Osteocyte (in vitro differentiated cells): ENCODE measurements around the gene YPEL4. TPM values are rescaled to one million over a fixed set of nuclear protein-coding genes. Genes with fewer than 3 reads are reported as not detected.
A peak's percentile ranks its signal among the peaks of the same experiment; 100 is the strongest.

Source experiments
- DNase-seq: peaks from one replicate; pipeline ENCODE4 v3.0.0; 2021; ENCODE audit warnings: mixed read lengths; ENCODE audit not compliant: unreplicated experiment; ENCODE audit errors: extremely low spot score
- H3K27ac Mint-ChIP-seq: one replicate; pipeline ENCODE4 v1.8.0; 2021; ENCODE audit warnings: mild to moderate bottlenecking, mixed read lengths; ENCODE audit not compliant: unreplicated experiment
- H3K27me3 Mint-ChIP-seq: one replicate; pipeline ENCODE4 v1.8.0; 2021; ENCODE audit warnings: mixed read lengths; ENCODE audit not compliant: unreplicated experiment
- H3K36me3 Mint-ChIP-seq: one replicate; pipeline ENCODE4 v1.8.0; 2021; ENCODE audit warnings: mixed read lengths; ENCODE audit not compliant: unreplicated experiment
- H3K4me1 Mint-ChIP-seq: one replicate; pipeline ENCODE4 v1.8.0; 2021; ENCODE audit warnings: mixed read lengths; ENCODE audit not compliant: unreplicated experiment
- H3K4me3 Mint-ChIP-seq: one replicate; pipeline ENCODE4 v1.8.0; 2021; ENCODE audit warnings: mild to moderate bottlenecking, moderate library complexity, mixed read lengths; ENCODE audit not compliant: unreplicated experiment
- H3K9me3 Mint-ChIP-seq: one replicate; pipeline ENCODE4 v1.8.0; 2021; ENCODE audit warnings: mixed read lengths; ENCODE audit not compliant: unreplicated experiment
- CTCF ChIP-seq: fragments of 200-600 bp; sonication (generic); IDR thresholded peaks from 2 replicates; pipeline ENCODE4 v1.5.0; 2021; ENCODE audit warnings: antibody characterized with exemption, mild to moderate bottlenecking, moderate library complexity
- total RNA-seq: library from RNA; stranded (reverse); gene quantifications from 2 replicates; pipeline ENCODE4 v1.2.1, GENCODE V29; 2021

Gene YPEL4
- total RNA-seq, 1 donor from 2014 or later = 0.35 TPM

- H3K27me3 Mint-ChIP-seq = peaks cover 68% of the 10 kb centered on the region
- no peak overlapping the region for H3K4me3 Mint-ChIP-seq
- H3K36me3 Mint-ChIP-seq = no peaks in the 10 kb centered on the region
- H3K9me3 Mint-ChIP-seq = no peaks in the 10 kb centered on the region
- TF ChIP-seq CTCF = no peak
- H3K27ac Mint-ChIP-seq = no peak overlapping the region
- DNase-seq = no peak
- peaks cover 59% of the 10 kb centered on the region for H3K4me1 Mint-ChIP-seq
Measured at GRCh38 chr11:57646799-57647303, 2.9 kb downstream of the YPEL4 start.

GRCh38 chr11:57646194-57646798 is 3.4 kb downstream of the YPEL4 start:
- H3K4me3 Mint-ChIP-seq = no peak overlapping the region
- DNase-seq = no peak
- H3K27me3 Mint-ChIP-seq = peaks cover 63% of the 10 kb centered on the region
- H3K27ac Mint-ChIP-seq = no peak overlapping the region
- TF ChIP-seq CTCF = no peak
- no peaks in the 10 kb centered on the region for H3K36me3 Mint-ChIP-seq
- H3K4me1 Mint-ChIP-seq = peaks cover 61% of the 10 kb centered on the region
- no peaks in the 10 kb centered on the region for H3K9me3 Mint-ChIP-seq

GRCh38 chr11:57645689-57646085 is 4.0 kb downstream of the YPEL4 start:
- Mint-ChIP-seq H3K4me3 (no peak overlapping the region), H3K36me3 (no peaks in the 10 kb centered on the region), H3K27me3 (peaks cover 57% of the 10 kb centered on the region), H3K4me1 (peaks cover 67% of the 10 kb centered on the region), H3K27ac (no peak overlapping the region), H3K9me3 (no peaks in the 10 kb centered on the region)
- DNase-seq = no peak
- TF ChIP-seq CTCF = no peak

- peak; percentile 89 for TF ChIP-seq CTCF
- H3K27ac Mint-ChIP-seq = no peak overlapping the region
- no peaks in the 10 kb centered on the region for H3K36me3 Mint-ChIP-seq
- peaks cover 73% of the 10 kb centered on the region for H3K4me1 Mint-ChIP-seq
- peak; percentile 93 for DNase-seq
- no peak overlapping the region for H3K4me3 Mint-ChIP-seq
- H3K27me3 Mint-ChIP-seq = peaks cover 53% of the 10 kb centered on the region
- no peaks in the 10 kb centered on the region for H3K9me3 Mint-ChIP-seq
Measured at GRCh38 chr11:57644748-57645688, 4.7 kb downstream of the YPEL4 start.

- Mint-ChIP-seq H3K27me3 (peaks cover 42% of the 10 kb centered on the region), H3K9me3 (no peaks in the 10 kb centered on the region), H3K4me1 (peaks cover 73% of the 10 kb centered on the region), H3K36me3 (no peaks in the 10 kb centered on the region), H3K27ac (no peak overlapping the region), H3K4me3 (no peak overlapping the region)
- no peak for DNase-seq
- TF ChIP-seq CTCF = no peak
Measured at GRCh38 chr11:57643802-57644201, 5.9 kb downstream of the YPEL4 start.
